MCF 10A (cell line): ENCODE results near the gene GATAD2A. TPM values are rescaled to one million over a fixed set of nuclear protein-coding genes. Genes with fewer than 3 reads are reported as not detected.

ENCODE experiments used
- BruUV-seq: library from RNA; stranded (reverse); fragments of 400-500 nt; replicated peaks from 2 replicates; lab custom pipeline; 2021; lab: Mats Ljungman, UMichigan
- CTCF ChIA-PET: fragments of 300-600 bp; sonication (Branson Sonifier 250); formaldehyde crosslinking; extraction: SDS; loops from one replicate; lab custom pipeline; 2021; ENCODE audit warnings: antibody characterized with exemption, inconsistent platforms; lab: Yijun Ruan, JAX
- POLR2A ChIA-PET: fragments of 300-600, 350-650 bp; sonication (Branson Sonifier 250); formaldehyde crosslinking; extraction: SDS; loops from one replicate; lab custom pipeline; 2020; ENCODE audit warnings: antibody characterized with exemption, inconsistent platforms; lab: Yijun Ruan, JAX
- DNase-seq: peaks from one replicate; pipeline ENCODE4 v3.0.0-alpha.2; 2018; ENCODE audit not compliant: unreplicated experiment
- H3K27ac Mint-ChIP-seq: one replicate; pipeline ENCODE4 v1.8.0; 2022; ENCODE audit warnings: mild to moderate bottlenecking, low read depth, mixed read lengths; ENCODE audit not compliant: unreplicated experiment
- H3K27me3 Mint-ChIP-seq: one replicate; pipeline ENCODE4 v1.8.0; 2022; ENCODE audit warnings: mixed read lengths; ENCODE audit not compliant: insufficient read depth, unreplicated experiment
- H3K36me3 Mint-ChIP-seq: one replicate; pipeline ENCODE4 v1.8.0; 2022; ENCODE audit warnings: mild to moderate bottlenecking, moderate library complexity, mixed read lengths; ENCODE audit not compliant: insufficient read depth, unreplicated experiment
- H3K4me1 Mint-ChIP-seq: one replicate; pipeline ENCODE4 v1.8.0; 2022; ENCODE audit warnings: mixed read lengths; ENCODE audit not compliant: insufficient read depth, unreplicated experiment
- H3K4me3 Mint-ChIP-seq: one replicate; pipeline ENCODE4 v1.8.0; 2022; ENCODE audit warnings: mild to moderate bottlenecking, moderate library complexity, mixed read lengths; ENCODE audit not compliant: unreplicated experiment
- H3K9me3 Mint-ChIP-seq: one replicate; pipeline ENCODE4 v1.8.0; 2022; ENCODE audit warnings: mixed read lengths; ENCODE audit not compliant: unreplicated experiment
- intact Hi-C: fragments of 100-400 bp; cut with micrococcal nuclease; formaldehyde crosslinking; loops from 2 replicates; pipeline ENCODE4 v1.14.1; 2022
- total RNA-seq: library from RNA; stranded (reverse); gene quantifications from 2 replicates; pipeline ENCODE4 v1.2.3, GENCODE V29; 2022
- TF ChIP-seq, protein P1 (sequence below): fragments of 200-600 bp; IDR thresholded peaks from one replicate; pipeline ENCODE4 v1.8.0; 2022; ENCODE audit warnings: antibody characterized with exemption, mild to moderate bottlenecking; ENCODE audit not compliant: unreplicated experiment

GATAD2A gene
- total RNA-seq, 1 experiment from 2014 or later, result 91.5 TPM

DNA sequence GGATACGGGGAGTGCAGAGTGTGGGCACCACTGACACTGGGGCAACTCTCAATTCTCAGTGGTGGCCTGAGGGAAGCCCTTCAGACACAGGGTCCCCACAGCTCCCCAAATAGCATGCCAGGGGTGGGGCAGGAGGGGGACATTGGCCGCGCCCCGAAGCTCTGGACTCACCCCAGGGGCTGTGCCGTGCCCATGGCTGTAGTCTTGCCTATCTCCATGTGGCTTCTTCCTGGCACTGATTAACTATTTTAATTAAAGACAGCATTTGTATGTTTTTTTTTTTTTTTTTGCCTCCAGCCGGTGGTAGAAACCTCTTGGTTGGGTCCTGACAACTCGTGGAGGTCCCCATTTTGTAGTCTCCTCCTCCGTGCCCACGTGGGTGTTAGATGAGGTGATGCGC lies 23.3 kb downstream of the GATAD2A start:
- Mint-ChIP-seq H3K36me3 (peaks cover 11% of the 10 kb centered on the region), H3K27ac (no peak overlapping the region), H3K9me3 (no peaks in the 10 kb centered on the region), H3K27me3 (no peaks in the 10 kb centered on the region), H3K4me1 (peaks cover 5% of the 10 kb centered on the region), H3K4me3 (no peak overlapping the region)
- DNase-seq, result no peak
- intact Hi-C loops, result no loop called here
- TF ChIP-seq, protein P1, sequence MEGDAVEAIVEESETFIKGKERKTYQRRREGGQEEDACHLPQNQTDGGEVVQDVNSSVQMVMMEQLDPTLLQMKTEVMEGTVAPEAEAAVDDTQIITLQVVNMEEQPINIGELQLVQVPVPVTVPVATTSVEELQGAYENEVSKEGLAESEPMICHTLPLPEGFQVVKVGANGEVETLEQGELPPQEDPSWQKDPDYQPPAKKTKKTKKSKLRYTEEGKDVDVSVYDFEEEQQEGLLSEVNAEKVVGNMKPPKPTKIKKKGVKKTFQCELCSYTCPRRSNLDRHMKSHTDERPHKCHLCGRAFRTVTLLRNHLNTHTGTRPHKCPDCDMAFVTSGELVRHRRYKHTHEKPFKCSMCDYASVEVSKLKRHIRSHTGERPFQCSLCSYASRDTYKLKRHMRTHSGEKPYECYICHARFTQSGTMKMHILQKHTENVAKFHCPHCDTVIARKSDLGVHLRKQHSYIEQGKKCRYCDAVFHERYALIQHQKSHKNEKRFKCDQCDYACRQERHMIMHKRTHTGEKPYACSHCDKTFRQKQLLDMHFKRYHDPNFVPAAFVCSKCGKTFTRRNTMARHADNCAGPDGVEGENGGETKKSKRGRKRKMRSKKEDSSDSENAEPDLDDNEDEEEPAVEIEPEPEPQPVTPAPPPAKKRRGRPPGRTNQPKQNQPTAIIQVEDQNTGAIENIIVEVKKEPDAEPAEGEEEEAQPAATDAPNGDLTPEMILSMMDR, result no peak
- BruUV-seq, result no TSS peak
- ChIA-PET CTCF (no interaction called here), POLR2A (interaction anchor here (0.6 kb wide), 1 partner anchor 631 kb away, joined by 4 read pairs; no protein-coding TSS in a partner anchor)

DNA sequence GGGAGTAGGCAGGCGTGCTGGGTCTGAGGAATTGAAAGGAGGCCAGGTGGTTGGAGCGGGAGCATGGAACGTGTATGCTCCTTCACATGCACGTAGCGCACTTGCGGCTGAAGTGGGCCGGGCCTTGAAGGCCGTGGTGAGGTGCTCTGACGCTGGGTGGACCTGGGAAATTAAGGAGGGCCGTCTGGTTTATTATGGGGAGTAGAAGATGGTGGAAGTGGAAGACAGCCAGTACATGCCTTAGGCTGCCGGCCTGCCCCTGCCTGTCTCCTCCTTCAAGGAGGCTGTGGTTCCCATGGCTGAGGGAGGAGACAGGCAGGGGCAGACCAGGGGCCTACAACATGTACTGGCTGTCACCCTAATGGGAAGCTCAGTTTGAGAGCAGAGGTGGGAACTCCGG lies 23.9 kb downstream of the GATAD2A start:
- no peak for DNase-seq
- BruUV-seq, result no TSS peak
- TF ChIP-seq, protein P1, result no peak
- Mint-ChIP-seq H3K27me3 (no peaks in the 10 kb centered on the region), H3K4me1 (peaks cover 5% of the 10 kb centered on the region), H3K27ac (no peak overlapping the region), H3K36me3 (peaks cover 11% of the 10 kb centered on the region), H3K9me3 (no peaks in the 10 kb centered on the region), H3K4me3 (no peak overlapping the region)
- POLR2A ChIA-PET, result no interaction called here
- intact Hi-C loops, result no loop called here
- CTCF ChIA-PET, result no interaction called here

DNA sequence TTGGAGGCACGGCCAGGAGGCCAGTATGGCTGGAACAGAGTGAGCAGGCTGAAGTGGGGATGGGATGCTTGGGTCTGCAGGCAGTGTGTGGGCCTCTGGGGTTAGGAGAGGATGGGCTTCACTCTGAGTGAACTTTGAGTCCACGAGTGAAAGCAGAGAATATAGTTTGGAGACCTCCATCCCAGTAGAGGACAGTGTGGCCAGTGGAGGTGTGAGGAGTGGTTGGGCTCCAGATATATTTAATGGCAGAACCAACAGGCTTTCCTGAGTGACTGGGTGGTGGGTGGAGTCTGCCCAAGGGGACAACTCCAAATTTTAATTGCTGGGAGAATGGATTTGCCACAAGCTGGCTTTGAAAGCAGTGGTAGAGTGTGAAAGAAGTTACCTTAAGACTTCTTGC lies 27.3 kb downstream of the GATAD2A start:
- peaks cover 9% of the 10 kb centered on the region for H3K36me3 Mint-ChIP-seq
- no peaks in the 10 kb centered on the region for H3K9me3 Mint-ChIP-seq
- POLR2A ChIA-PET, result no interaction called here
- no peak overlapping the region for H3K27ac Mint-ChIP-seq
- TF ChIP-seq, protein P1, result no peak
- DNase-seq, result no peak
- H3K4me3 Mint-ChIP-seq, result no peak overlapping the region
- peaks cover 5% of the 10 kb centered on the region for H3K4me1 Mint-ChIP-seq
- intact Hi-C loops, result no loop called here
- CTCF ChIA-PET, result interaction anchor here (0.6 to 1.1 kb wide), 4 partner anchors 15 to 68 kb away, joined by 3 to 7 read pairs (median 3); partner anchors contain the start of gene GATAD2A
- H3K27me3 Mint-ChIP-seq, result no peaks in the 10 kb centered on the region
- BruUV-seq, result no TSS peak

DNA sequence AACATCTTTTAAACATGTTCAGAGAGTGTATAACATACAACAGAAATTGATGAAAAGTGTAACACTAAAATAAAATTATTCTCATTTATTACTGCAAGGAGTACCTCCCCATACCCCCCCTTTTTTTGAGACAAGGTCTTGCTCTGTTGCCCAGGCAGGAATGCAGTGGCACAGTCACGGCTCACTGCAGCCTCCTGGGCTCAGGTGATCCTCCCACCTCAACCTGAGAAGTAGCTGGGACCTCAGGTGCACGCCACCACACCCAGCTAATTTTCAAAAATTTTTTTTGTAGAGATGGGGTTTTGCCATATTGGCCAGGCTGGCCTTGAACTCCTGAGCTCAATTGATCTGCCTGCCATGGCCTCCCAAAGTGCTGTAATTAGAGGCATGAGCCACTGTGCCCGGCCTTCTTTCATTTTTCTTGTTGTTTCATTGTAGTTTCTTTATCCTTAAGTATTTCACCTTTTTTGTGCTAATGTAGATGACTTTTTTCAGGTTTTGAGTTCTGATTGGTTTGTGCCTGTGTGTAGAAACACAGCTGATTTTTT lies 28.3 kb downstream of the GATAD2A start:
- no peaks in the 10 kb centered on the region for H3K27me3 Mint-ChIP-seq
- DNase-seq, result no peak
- POLR2A ChIA-PET, result no interaction called here
- CTCF ChIA-PET, result interaction anchor here (0.6 to 1.2 kb wide), 5 partner anchors 25 to 288 kb away, joined by 3 read pairs; no protein-coding TSS in a partner anchor
- no peak overlapping the region for H3K4me3 Mint-ChIP-seq
- H3K27ac Mint-ChIP-seq, result no peak overlapping the region
- BruUV-seq, result no TSS peak
- no peaks in the 10 kb centered on the region for H3K9me3 Mint-ChIP-seq
- H3K36me3 Mint-ChIP-seq, result peaks cover 6% of the 10 kb centered on the region
- intact Hi-C loops, result no loop called here
- H3K4me1 Mint-ChIP-seq, result peaks cover 5% of the 10 kb centered on the region
- TF ChIP-seq, protein P1, result no peak
